DLD1 (cell line): ENCODE data around the gene BICRAL.
"Not testable (repeated sequence)": the region's sequence is repeated elsewhere in the genome, so short reads cannot be mapped to it uniquely, and the experiment has no call there.

Experiments
- in situ Hi-C: cut with HindIII; loops from 2 replicates; pipeline ENCODE4 v1.10.0; 2017; ENCODE audit warnings: low sequenced_read_pairs

Gene BICRAL, protein sequence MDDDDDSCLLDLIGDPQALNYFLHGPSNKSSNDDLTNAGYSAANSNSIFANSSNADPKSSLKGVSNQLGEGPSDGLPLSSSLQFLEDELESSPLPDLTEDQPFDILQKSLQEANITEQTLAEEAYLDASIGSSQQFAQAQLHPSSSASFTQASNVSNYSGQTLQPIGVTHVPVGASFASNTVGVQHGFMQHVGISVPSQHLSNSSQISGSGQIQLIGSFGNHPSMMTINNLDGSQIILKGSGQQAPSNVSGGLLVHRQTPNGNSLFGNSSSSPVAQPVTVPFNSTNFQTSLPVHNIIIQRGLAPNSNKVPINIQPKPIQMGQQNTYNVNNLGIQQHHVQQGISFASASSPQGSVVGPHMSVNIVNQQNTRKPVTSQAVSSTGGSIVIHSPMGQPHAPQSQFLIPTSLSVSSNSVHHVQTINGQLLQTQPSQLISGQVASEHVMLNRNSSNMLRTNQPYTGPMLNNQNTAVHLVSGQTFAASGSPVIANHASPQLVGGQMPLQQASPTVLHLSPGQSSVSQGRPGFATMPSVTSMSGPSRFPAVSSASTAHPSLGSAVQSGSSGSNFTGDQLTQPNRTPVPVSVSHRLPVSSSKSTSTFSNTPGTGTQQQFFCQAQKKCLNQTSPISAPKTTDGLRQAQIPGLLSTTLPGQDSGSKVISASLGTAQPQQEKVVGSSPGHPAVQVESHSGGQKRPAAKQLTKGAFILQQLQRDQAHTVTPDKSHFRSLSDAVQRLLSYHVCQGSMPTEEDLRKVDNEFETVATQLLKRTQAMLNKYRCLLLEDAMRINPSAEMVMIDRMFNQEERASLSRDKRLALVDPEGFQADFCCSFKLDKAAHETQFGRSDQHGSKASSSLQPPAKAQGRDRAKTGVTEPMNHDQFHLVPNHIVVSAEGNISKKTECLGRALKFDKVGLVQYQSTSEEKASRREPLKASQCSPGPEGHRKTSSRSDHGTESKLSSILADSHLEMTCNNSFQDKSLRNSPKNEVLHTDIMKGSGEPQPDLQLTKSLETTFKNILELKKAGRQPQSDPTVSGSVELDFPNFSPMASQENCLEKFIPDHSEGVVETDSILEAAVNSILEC

DNA sequence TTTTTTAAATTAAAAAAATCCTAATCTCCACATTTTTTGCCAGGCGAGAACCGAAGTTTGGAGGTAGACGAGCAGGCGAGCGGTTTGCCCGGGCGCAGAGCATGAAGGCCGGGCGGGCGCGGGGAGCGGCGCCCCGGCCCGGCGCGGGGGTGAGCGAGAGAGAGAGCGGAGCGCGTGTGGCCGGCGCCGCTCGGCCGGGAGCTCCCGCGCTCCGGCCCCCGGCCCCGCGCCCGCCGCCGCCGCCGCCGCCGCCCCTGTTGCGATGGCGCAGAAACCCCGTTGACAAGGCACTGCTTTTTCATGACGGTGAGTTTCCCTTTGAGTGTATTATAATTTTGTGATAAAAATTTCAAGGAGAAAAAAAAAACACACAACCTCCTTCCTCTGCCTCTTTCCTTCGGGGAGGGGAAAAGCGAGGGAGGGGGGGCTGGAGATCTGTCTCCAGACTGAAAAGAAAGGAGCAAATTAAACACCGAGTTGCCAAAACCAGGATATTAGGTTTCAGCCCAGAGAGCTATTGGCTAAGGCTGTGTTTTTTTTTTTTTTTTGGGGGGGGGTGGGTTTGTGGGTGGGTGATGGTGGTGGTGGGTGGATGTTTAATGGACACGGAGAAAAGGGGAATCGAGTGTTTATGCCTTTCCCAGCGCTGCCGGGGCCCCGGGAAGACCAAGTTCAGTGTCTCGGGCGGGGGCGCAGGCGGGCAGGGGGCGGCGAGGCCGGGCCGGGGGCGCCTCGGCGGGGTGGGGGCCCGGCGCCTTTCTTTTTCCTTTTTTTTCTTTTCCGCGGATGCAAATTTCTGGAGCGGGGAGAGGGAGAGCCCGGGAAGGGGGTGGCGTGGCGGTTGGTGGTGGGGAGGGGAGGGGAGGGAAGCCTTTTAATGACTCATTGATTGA lies at the start of gene BICRAL:
Gene BICRAL, plus strand, starts transcription at position 257 of the 893 bp plus-strand sequence. CDS start 39,971 bp downstream, outside the sequence.
- in situ Hi-C loops = no loop called here

DNA sequence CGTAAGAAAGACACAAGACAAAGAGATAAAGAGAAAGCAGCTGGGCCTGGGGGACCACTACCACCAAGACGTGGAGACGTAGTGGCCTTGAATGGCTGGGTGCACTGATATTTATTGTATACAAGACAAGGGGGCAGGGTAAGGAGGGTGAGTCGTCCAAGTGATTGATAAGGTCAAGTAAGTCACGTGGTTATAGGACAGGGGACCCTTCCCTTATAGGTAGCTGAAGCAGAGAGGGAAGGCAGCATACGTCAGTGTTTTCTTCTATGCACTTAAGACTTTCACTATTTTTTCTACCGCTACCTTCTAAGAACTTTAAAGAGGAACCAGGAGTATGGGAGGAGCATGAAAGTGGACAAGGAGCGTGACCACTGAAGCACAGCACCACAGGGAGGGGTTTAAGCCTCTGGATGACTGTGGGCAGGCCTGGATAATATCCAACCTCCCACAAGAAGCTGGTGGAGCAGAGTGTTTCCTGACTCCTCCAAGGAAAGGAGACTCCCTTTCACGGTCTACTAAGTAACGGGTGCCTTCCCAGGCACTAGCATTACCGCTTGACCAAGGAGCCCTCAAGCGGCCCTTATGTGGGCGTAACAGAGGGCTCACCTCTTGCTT lies 47.9 kb upstream of the BICRAL start:
- in situ Hi-C loops = not testable (repeated sequence)

DNA sequence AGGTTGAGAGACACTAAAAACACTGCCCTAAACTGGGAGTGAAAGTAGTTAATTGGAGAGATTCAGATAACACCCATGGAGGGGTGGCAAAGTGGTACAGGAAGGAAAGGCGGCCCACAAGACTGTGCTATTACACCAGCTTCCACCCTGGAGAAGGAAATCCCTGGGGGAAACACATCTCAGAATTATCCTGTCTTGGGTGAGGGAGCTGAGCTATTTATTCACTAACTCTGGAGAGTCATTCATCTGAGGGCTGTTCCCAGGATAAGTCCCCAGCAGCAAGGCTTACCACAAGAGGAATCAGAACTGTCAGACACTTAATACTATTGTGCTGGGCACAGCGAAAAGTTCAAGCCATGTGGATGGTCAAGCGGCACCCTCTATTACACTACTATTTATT lies 45.9 kb upstream of the BICRAL start:
- in situ Hi-C loops = no loop called here

DNA sequence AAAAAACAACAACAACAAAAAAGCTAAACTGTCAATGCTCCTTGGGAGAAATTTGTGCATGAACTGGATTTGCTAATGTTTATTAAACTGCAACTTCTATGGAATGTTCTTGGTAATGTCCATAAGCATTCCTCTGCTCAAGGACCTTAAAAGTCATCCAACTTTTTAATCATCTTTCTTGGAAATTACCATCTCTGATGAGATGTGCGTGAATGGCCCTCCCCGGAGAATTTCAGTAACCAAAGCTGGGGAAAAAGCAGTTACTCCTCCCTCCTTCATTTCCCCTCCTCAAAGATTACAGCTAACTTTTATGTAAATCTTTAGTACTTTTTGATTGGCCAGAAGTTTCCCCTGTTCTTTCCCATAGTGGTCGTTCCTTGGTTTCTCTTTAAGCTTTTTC lies 41.1 kb upstream of the BICRAL start:
- in situ Hi-C loops = loop anchor here (10.0 kb wide), 1 partner anchor 46 kb away; no protein-coding TSS in a partner anchor

DNA sequence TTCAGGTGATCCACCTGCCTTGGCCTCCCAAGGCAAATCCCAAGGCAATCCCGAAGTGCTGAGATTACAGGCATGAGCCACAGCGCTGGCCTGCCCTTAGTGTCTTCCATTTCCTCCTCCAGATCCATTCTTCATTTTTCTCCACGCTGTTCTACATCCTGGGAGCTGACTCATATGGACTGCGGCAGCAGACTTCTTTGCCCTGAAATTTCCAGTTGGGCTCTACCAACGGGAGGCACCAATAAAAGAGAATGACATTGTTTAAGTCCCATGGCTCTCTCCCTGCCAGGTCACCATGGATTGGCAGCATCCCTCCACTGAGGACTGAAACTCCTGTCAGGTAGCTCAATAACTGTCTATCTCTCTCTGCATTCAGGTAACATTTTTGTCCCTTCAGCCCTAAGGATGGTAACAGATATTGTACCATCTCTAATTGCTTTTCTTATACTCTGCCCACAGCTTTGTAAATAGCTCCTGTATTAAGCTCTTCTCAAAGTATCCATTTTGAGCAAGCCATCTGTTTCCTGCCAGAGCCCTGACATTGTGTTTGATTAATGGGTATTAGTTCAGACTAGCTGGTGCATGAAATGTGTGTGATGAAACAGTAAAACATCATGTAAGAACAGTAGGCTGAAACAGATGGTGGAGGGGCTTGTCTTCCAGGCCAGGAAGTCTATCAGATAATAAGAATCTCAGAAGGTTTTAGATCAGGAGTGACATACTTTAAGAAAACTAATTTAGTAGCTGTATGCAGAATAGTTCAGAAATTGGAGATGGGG lies 39.5 kb upstream of the BICRAL start:
- in situ Hi-C loops = loop anchor here (10.0 kb wide), 1 partner anchor 48 kb away; no protein-coding TSS in a partner anchor

DNA sequence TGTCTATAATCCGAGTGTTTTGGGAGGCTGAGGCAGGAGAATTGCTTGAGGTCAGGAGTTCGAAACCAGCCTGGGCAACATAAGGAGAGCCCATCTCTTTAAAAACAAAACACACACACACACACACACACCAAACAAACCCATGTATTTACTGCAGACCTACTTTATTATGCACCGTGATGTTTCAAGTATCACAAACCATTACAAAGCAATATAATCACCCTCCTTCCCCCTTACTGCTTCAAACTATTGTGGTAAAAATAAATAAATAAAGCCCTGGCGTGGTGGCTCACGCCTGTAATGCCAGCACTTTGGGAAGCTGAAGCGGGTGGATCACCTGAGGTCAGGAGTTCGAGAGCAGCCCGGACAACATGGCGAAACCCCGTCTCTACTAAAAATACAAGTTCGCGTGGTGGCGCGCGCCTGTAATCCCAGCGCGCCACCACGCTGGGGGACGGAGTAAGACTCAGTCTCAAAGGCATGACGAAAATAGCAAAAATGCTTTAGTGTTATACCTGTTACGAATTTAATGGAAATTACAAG lies 37.4 kb upstream of the BICRAL start:
- in situ Hi-C loops = loop anchor here (10.0 kb wide), 1 partner anchor 50 kb away; no protein-coding TSS in a partner anchor

DNA sequence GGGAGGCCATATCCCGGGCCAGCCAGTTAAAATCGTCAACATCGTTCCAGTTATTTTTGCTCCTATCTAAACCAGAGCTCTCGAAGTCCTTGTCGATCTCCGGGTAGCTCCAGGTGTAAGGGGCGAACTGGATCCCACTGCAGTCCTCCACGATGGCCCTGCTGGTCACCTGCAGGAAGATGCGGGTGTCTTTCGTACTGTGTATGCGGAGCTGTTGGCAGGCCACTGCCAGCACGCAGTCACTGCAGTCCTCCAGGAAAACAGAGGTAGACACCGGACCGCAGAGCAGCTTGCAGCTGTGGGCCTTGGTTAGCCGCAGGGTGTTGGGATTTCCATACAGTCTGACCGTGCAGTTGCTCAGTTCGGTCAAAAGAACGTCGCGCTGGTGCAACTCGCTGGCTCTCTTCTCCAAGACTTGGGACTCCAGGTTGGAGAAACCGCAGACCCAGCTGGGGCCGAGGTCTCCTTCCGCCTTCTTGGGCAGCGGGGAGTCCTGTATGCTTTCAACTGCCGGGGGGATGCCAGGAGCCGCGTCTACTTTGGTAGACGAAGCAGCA lies 36.7 kb upstream of the BICRAL start:
- in situ Hi-C loops = loop anchor here (10.0 kb wide), 1 partner anchor 50 kb away; no protein-coding TSS in a partner anchor

DNA sequence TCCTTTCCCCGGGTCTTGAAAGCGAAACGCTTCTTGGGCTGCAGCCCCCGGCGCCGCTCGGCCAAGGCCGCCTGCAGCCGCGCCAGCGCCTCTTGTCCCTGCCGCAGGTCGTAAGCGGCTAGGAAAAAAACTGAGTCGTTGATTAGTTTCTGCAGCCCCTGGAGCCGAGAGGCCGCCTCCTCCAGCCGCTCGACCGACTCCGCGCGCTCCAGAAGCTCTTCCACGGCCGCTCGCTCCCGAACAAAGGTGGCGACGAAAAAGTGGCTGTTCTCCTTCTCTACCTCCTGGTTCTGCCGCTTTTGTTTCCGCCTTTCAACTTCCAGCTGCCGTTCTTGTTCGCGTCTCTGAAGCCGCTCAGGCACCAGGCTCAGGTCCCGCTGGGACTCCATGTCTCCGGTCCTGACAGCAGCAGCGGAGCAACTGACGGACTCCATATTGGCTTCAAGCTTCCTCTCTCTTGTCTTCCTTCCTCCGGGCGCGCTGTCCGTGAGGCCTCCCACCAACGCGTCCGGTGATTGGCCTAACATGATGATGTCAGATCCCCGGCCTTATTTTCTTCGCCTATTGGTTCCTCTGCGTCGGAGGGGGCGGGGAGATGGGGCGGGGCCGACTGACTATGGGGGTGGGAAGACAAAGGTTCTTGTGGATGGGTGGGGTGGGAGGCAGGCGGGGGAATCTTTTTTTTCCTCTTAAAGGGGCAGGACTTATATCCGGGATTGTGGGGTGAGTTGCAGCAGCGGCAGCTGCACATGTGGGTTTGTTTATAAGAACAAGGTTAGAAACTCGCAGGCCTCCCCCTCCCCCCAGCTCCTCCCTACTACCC lies 36.0 kb upstream of the BICRAL start, which contains the start of gene TBCC:
Gene TBCC, minus strand, starts transcription at position 464 of the 823 bp plus-strand sequence. Its CDS starts 30 bp downstream, at position 434.
- in situ Hi-C loops = loop anchor here (10.0 kb wide), 1 partner anchor 51 kb away; no protein-coding TSS in a partner anchor

DNA sequence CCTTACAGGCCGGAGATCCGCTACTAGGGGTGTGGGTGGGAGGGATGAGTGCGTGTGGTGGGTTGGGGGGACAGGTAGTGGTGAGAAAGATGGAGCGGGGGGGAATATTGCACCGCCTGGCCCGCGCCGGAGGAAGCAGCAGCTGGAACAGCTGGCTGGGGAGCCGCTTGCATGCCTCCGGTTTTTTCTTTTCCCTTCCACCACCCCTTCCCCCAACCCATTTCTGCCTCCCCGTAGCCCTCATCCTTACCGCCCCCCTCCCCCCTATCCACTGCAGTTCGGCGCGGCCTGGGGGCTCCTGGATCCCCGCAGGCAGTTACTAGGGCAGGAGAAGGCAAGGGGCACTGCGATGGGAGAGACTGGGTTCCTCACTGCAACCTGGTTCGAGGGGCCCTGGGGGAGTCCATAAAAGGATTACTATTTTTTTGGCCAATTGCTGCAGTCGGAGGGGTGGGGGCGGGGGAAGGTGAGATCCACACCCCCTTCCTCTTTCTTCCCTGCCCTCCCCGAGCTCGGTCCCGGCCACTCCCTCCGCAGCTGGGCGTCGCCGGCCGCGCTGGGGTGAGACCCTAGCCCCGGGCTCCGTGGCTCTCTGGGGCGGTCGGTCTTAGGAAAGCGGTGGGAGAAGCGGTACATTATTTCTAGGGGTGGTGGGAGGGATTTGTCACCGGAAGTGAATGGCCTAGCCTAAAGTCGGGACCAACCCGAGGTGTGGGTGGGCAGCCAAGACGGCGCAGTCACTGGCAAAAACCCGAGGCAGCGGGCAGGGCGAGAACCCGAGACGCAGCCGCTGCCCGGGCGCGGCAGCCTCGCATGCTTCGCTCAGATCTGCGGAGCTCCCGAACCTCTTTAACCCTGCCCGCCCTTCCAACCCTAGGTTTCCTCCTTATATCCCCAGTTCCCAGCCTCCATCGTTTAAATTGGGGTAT lies 35.1 kb upstream of the BICRAL start:
- in situ Hi-C loops = loop anchor here (10.0 kb wide), 1 partner anchor 52 kb away; no protein-coding TSS in a partner anchor

DNA sequence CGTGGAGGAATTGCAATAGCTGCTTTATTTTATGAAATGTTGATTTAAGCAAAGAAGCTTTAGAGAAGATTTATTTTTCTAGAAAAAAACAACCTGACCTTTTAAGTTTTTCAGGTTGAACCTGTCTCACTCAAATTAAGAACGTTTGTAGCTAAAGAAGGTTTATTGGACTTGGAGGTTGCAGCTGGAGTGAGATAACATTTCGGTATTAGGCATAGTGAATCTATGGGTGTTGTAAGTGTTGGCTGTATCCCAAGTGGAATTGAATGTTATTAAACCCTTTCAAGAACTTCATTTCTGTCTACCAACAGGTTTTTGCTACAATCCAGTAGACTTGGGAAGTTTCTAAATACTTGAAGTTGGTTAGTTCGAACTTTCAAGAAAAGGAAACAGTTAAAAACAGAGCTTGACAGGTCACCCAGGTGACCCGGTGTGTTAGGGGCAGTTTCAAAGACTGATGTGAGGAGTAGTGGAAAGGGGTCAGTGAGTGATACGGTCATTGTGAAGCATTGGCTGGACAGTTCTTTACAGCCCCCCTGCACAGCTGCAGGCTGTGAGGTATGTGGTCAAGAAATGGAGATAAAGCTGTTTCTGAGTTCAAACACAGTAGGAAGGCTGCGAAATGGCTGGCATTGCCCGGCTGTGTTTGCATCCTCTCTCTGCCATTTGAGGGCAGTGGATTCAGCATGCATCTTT lies 33.5 kb upstream of the BICRAL start:
- in situ Hi-C loops = loop anchor here (10.0 kb wide), 1 partner anchor 54 kb away; no protein-coding TSS in a partner anchor

DNA sequence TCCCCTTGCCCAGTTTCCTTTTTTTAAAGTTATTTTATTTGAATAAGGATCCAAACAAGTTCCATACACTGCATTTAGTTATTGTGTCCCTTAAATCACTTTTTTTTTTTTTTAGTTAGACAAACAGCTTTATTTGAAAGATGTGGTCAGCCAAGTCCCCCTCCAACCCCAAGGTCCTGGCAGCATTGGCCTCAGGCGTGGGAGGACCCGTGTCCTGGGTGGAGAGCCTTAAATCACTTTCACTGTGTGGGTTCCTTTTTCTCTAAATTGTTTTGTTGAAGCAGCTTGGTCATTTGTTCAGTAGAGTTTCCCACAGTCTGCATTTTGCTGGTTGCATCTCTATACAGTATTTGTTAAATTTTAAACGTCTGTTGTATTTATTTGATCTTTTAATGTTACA lies 30.8 kb upstream of the BICRAL start:
- in situ Hi-C loops = no loop called here

DNA sequence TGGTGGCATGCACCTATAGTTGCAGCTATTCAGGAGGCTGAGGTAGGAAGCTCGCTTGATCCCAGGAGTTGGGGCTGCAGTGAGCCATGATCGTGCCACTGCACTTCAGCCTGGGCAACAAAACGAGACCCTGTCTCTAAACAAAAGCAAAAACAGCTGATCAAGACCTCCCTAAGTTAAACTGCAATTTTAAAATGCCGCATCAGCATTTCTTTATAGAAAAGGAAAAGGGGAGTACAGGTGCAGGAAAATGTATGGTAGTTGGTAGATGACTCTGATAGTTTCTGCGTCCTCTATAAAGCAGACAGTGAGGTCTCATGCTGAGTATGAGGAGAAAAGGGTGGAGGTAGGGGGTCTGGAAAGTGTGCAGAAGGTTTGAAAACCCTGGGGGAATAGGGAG lies 27.1 kb upstream of the BICRAL start:
- in situ Hi-C loops = no loop called here

DNA sequence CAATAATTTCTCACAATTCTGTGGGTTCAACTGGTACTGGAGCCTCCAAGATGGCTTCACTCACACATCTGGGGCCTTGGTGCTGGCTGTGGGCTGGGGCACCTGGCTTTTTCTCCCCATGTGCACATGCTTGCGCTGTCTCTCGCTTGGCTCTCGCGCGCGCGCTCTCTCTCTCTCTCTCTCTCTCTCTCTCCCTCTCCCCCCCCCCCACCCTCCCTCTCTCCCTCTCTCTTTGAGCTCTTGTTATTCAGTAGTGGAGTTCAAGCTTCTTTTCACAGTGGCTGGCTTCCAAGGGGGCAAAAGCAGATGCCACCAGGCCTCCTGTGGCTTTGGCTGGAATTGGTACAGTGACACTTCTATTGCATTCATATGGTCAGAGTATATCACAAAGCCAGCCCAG lies 25.1 kb upstream of the BICRAL start:
- in situ Hi-C loops = no loop called here

DNA sequence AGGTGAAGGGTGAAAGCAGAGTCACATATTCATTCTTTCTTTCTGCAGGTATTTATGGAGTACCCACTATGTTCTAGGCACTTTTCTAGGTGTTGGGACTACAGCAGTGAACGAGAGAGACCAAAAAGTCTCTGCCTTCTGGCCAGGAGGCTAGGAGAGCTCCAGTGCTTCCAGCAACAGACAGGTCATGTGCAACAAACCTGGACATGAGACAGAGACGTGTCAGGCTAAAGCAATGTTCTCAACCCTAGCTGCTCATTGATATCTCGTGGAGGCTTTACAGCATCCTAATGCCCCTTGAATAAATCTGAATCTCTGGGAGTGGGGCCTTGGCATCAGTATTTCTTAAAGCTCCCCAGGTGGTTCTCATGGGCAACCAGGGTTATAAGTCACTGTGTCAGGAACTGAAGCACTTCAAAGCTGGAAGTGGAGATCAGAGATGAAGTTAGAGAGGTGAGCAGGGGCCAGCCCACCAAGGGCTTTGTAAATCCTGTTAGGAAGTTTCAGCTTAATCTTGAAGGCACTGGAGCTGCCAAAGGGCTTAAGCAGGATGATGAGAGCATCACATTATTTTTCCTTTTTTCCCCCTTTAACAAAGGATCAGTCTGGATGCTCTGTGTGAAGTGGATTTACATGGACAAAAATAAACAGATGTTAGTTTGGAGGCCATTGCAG lies 23.0 kb upstream of the BICRAL start:
- in situ Hi-C loops = no loop called here
